Measurements from ENCODE around the gene PAK5.

PAK5 gene

DNA sequence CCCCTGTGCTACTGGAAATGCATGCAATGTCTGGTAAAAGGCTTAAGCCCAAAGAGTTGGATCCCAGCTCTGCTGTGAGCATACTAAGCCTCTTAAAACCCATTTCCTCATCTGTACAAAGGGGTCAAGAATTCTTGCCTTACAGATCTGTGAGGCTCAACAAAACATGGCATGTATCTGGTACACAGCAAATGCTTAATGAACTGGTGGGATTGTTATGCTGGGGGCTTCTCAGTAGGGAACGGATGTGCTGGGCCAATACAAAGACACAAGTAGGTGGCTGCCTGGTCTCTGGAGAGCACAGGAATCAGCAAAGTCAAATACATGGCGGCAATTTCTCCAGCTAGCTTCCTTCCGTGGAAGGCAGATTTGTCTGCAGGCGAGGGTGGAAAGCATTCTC lies 262.2 kb downstream of the PAK5 start:
- no peak for DNase-seq (ENCODE audit: low read depth)
- TF ChIP-seq, protein P1, sequence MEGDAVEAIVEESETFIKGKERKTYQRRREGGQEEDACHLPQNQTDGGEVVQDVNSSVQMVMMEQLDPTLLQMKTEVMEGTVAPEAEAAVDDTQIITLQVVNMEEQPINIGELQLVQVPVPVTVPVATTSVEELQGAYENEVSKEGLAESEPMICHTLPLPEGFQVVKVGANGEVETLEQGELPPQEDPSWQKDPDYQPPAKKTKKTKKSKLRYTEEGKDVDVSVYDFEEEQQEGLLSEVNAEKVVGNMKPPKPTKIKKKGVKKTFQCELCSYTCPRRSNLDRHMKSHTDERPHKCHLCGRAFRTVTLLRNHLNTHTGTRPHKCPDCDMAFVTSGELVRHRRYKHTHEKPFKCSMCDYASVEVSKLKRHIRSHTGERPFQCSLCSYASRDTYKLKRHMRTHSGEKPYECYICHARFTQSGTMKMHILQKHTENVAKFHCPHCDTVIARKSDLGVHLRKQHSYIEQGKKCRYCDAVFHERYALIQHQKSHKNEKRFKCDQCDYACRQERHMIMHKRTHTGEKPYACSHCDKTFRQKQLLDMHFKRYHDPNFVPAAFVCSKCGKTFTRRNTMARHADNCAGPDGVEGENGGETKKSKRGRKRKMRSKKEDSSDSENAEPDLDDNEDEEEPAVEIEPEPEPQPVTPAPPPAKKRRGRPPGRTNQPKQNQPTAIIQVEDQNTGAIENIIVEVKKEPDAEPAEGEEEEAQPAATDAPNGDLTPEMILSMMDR (conservative IDR thresholded peaks at IDR 0.05; ENCODE audit: control insufficient read depth, insufficient read depth, low read depth, low read length) = no peak
- H3K4me3 ChIP-seq (ENCODE audit: control insufficient read depth, low read depth, low read length) = no peak overlapping the region

DNA sequence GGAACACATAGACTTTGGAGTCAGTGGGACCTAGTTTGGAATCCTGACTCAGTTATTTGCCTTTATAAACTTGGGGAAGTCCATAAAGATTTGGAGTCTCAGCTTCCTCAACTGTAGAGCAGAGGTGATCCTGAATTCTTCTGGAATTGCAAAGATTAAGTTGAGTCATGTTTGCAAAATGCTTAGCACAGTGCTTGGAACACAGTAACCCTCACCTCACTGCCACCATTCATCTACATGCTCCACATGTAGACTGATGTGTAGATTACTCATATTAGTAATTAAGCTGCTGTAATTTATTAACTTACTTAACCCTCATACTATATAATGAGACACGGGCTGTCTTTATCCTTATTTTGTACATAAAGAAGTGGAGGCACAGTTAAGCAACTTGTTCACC lies 263.0 kb downstream of the PAK5 start:
- no peak overlapping the region for H3K4me3 ChIP-seq (ENCODE audit: control insufficient read depth, low read depth, low read length)
- DNase-seq (ENCODE audit: low read depth) = no peak
- TF ChIP-seq, protein P1 (conservative IDR thresholded peaks at IDR 0.05; ENCODE audit: control insufficient read depth, insufficient read depth, low read depth, low read length) = no peak

DNA sequence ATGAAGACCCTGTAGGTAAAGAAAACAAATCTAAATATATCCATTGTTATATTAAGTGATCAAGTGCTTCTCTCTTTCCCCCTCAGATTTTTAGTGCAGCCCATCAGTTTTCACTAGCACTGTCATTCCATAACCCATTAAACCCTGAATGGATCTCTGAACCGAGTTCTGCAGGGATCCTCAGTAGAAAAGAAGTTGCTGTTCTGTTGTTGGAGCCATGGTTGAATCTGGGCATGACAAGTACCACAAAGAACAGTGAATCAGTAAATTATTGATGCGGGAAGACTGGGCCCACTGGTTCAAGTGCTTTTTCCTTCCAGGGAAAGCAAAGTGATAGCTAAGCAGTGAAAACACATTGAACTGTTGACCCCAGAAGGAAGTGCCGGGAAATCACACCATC lies 264.1 kb downstream of the PAK5 start:
- no peak overlapping the region for H3K4me3 ChIP-seq (ENCODE audit: control insufficient read depth, low read depth, low read length)
- DNase-seq (ENCODE audit: low read depth) = no peak
- TF ChIP-seq, protein P1 (conservative IDR thresholded peaks at IDR 0.05; ENCODE audit: control insufficient read depth, insufficient read depth, low read depth, low read length) = no peak

DNA sequence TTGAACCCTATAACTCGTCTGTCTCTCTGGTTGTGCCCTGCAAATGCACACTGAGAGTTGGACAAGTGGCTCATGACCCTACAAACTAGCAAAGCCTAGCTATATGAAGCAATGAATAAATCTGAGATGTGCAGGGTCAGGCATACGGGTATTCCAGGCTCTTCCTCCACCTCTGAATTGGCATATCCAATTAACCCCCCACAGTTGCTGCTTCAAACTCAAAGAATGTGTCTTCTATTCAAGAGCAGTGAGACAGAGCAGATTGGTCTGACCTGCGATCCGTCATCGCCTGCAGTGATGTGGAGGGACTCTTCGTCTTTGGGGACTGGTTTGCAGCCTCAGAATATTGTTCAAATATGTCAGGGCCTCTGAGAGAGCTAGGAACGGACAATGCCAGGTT lies 264.7 kb downstream of the PAK5 start:
- no peak for DNase-seq (ENCODE audit: low read depth)
- H3K4me3 ChIP-seq (ENCODE audit: control insufficient read depth, low read depth, low read length) = no peak overlapping the region
- TF ChIP-seq, protein P1 (conservative IDR thresholded peaks at IDR 0.05; ENCODE audit: control insufficient read depth, insufficient read depth, low read depth, low read length) = no peak

DNA sequence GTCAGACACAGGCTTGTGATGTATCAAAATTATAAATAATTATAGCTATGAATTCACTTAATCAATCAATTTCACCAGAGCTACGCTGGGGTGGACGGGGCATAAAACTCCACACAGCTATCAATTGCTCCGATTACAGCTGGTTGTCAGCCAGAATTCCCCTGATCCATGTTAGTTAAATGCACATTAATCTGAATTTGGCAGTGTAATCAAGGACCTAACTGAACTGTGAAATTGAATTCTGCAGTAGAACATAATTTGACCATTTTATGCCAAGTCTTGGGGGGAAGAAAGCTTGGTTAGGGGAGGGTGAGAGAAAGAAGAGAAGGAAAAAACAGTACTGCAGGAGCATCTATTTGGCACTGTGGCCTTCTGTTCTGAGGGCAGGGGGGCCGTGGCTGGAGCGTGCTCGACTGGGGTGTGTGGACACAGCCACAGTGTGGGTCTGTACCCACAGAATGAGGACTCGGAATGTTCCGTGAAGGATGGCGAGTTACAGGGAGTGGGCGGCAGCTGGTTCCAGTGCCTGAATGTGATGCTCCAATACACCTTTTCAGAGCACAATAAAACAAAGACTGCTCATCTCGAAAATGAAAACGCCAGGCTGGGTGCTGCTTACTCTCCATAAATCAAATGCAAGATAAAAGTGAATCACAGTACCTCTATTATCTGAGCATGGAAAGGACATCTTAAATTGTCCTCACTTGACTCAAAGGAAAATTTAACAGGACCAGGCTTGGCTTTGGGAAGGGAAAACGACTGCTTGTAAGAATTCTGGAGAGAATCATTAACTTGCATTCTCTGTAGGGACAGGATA lies 265.3 kb downstream of the PAK5 start:
- DNase-seq (ENCODE audit: low read depth) = no peak
- no peak overlapping the region for H3K4me3 ChIP-seq (ENCODE audit: control insufficient read depth, low read depth, low read length)
- TF ChIP-seq, protein P1 (conservative IDR thresholded peaks at IDR 0.05; ENCODE audit: control insufficient read depth, insufficient read depth, low read depth, low read length) = no peak

DNA sequence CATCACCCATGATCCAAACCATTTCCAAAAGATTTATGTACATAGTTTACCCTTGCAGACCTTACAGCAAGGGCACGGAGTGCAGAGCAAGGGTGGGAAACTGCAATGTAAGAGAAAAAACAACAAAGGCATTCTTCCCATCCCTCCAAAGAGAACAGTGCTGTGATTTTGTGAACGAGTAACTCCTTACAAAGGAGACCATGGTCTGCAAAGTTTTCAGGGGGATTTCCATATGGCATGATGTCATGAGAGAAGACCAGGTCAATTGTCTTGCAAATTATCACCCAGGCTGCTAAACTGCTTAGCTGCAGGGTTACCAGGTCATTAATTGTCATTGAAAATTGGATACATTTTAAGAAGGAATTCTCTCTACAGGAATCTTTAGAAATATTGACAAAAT lies 266.2 kb downstream of the PAK5 start:
- DNase-seq (ENCODE audit: low read depth) = no peak
- TF ChIP-seq, protein P1 (conservative IDR thresholded peaks at IDR 0.05; ENCODE audit: control insufficient read depth, insufficient read depth, low read depth, low read length) = no peak

More for the DNA sequence above, 266.2 kb downstream of the PAK5 start:
- H3K4me3 ChIP-seq (ENCODE audit: control insufficient read depth, low read depth, low read length) = no peak overlapping the region

All from fibroblast of mammary gland (primary cell).